Loucy (cell line): ENCODE measurements around the gene TP53INP2.

Experiments
- CTCF ChIP-seq: fragments of 200-600 bp; sonication (generic); conservative IDR thresholded peaks from 2 replicates; pipeline ENCODE4 v1.5.1; 2014; ENCODE audit warnings: mild to moderate bottlenecking, antibody characterized with exemption, low read length
- EZH2phosphoT487 ChIP-seq: fragments of 200-600 bp; IDR thresholded peaks from 2 replicates; pipeline ENCODE4 v1.6.1; 2018; ENCODE audit warnings: antibody characterized with exemption, mild to moderate bottlenecking, moderate library complexity, borderline replicate concordance

GRCh38 chr20:34680586-34681175 lies 23.5 kb upstream of the TP53INP2 start:
- TF ChIP-seq CTCF (no peak), EZH2phosphoT487 (no peak)
